Activated T-cell treated with anti-CD3 and anti-CD28 coated beads, Interleukin-2, amount 50 U/mL, for 24 hours (primary cell): ENCODE data around the gene JAM2.
A peak's percentile ranks its signal among the peaks of the same experiment; 100 is the strongest.

Source experiments
- DNase-seq: peaks from one replicate; pipeline ENCODE4 v3.0.0-alpha.2; 2020
- H3K27ac Mint-ChIP-seq: 2 replicates; pipeline ENCODE4 v1.8.0; 2020; ENCODE audit warnings: mild to moderate bottlenecking, mixed read lengths
- H3K27me3 Mint-ChIP-seq: 2 replicates; pipeline ENCODE4 v1.8.0; 2020; ENCODE audit warnings: mixed read lengths
- H3K36me3 Mint-ChIP-seq: 2 replicates; pipeline ENCODE4 v1.8.0; 2020; ENCODE audit warnings: low read depth, mixed read lengths
- H3K4me1 Mint-ChIP-seq: 2 replicates; pipeline ENCODE4 v1.8.0; 2020; ENCODE audit warnings: low read depth, mixed read lengths
- H3K4me3 Mint-ChIP-seq: 2 replicates; pipeline ENCODE4 v1.8.0; 2020; ENCODE audit warnings: mild to moderate bottlenecking, moderate library complexity, mixed read lengths
- H3K9me3 Mint-ChIP-seq: 2 replicates; pipeline ENCODE4 v1.8.0; 2020; ENCODE audit warnings: mixed read lengths

JAM2 gene

DNA sequence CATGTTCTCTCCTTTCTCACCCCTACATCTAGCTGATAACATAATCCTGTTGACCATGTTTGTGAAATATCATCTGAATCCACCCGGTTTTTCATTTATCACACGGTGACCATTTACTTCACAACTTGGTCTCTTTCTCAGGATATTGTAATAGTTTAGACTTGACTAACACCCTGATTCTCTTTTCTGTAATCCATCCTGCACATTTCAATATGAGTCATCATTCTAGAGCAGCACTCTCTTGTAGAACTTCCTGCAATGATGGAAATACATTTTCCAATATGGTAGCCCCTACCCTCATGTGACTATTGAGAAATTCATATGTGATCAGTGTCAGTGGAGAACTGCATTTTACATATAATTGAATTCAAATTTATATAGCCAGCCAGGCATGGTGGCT, 2.3 kb upstream of the JAM2 start:
- Mint-ChIP-seq H3K4me1 (peaks cover 40% of the 10 kb centered on the region), H3K36me3 (no peaks in the 10 kb centered on the region), H3K9me3 (peaks cover 3% of the 10 kb centered on the region), H3K27ac (no peak overlapping the region), H3K4me3 (no peak overlapping the region), H3K27me3 (peaks cover 53% of the 10 kb centered on the region)
- no peak for DNase-seq

GRCh38 chr21:25637851-25638659, 1.0 kb upstream of the JAM2 start:
- H3K27ac Mint-ChIP-seq: no peak overlapping the region
- peaks cover 53% of the 10 kb centered on the region for H3K27me3 Mint-ChIP-seq
- H3K4me3 Mint-ChIP-seq: no peak overlapping the region
- DNase-seq: no peak
- peaks cover 3% of the 10 kb centered on the region for H3K9me3 Mint-ChIP-seq
- no peaks in the 10 kb centered on the region for H3K36me3 Mint-ChIP-seq
- peaks cover 40% of the 10 kb centered on the region for H3K4me1 Mint-ChIP-seq

GRCh38 chr21:25639551-25640201, 618 bp downstream of the JAM2 start:
- Mint-ChIP-seq H3K27me3 (peaks cover 48% of the 10 kb centered on the region), H3K4me1 (peaks cover 37% of the 10 kb centered on the region), H3K36me3 (no peaks in the 10 kb centered on the region), H3K27ac (peak overlapping the region; percentile 17), H3K9me3 (peaks cover 3% of the 10 kb centered on the region), H3K4me3 (peak overlapping the region; percentile 75)
- peak; percentile 69 for DNase-seq

- Mint-ChIP-seq H3K36me3 (no peaks in the 10 kb centered on the region), H3K27me3 (peaks cover 42% of the 10 kb centered on the region), H3K9me3 (peaks cover 3% of the 10 kb centered on the region), H3K4me3 (peak overlapping the region; percentile 75), H3K4me1 (peaks cover 30% of the 10 kb centered on the region), H3K27ac (peak overlapping the region; percentile 17)
- peak; percentile 45 for DNase-seq
These were observed 1.3 kb downstream of the JAM2 start for GRCh38 chr21:25640202-25640942.

- no peaks in the 10 kb centered on the region for H3K36me3 Mint-ChIP-seq
- no peak for DNase-seq
- H3K27ac Mint-ChIP-seq: no peak overlapping the region
- peaks cover 3% of the 10 kb centered on the region for H3K9me3 Mint-ChIP-seq
- peaks cover 28% of the 10 kb centered on the region for H3K4me1 Mint-ChIP-seq
- peak overlapping the region; percentile 75 for H3K4me3 Mint-ChIP-seq
- peaks cover 38% of the 10 kb centered on the region for H3K27me3 Mint-ChIP-seq
These were observed 1.9 kb downstream of the JAM2 start for GRCh38 chr21:25640943-25641292.

DNA sequence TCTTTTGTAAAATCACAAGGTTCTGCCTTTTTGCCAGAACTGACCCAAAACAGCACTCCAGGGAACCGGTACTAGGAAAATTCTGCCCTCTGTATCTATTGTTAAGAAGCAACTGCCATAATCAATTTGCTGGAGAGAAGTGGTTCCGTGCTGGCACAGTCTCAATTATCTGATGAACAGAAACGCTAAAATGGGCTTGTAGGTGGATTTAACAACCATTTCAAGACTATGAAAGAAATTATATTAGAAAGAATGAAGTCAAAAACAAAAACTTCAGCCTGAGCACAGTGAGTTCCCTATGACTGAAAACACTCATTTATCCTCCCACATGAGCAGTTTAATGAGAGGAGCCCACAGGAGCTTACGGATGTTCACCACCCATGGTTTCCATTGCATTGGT, 4.4 kb downstream of the JAM2 start:
- Mint-ChIP-seq H3K27ac (no peak overlapping the region), H3K9me3 (no peaks in the 10 kb centered on the region), H3K27me3 (peaks cover 19% of the 10 kb centered on the region), H3K4me3 (no peak overlapping the region), H3K36me3 (no peaks in the 10 kb centered on the region), H3K4me1 (peaks cover 17% of the 10 kb centered on the region)
- DNase-seq: no peak

DNA sequence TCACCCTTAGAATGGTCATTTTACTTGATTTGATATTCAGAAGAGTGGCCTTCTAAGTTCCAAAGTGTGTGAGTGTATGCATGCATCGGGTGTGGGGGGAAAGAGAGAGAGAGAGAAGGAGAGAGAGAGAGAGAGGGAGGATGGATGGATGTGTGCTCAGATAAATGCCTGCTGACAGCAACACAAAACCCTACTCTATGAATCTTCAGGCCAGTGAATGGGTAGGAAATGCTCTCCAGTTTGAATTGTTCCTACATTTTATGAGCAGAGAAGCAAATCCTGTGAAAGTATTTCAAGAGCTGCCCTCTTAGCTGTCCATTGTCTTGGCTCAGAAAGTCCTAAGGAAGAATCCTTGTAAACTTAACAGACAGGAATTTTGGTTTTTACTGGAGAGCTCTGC, 7.4 kb downstream of the JAM2 start:
- Mint-ChIP-seq H3K27ac (no peak overlapping the region), H3K27me3 (no peaks in the 10 kb centered on the region), H3K9me3 (no peaks in the 10 kb centered on the region), H3K36me3 (no peaks in the 10 kb centered on the region), H3K4me3 (no peak overlapping the region), H3K4me1 (no peaks in the 10 kb centered on the region)
- DNase-seq: no peak

GRCh38 chr21:25647647-25648046, 8.6 kb downstream of the JAM2 start:
- no peaks in the 10 kb centered on the region for H3K36me3 Mint-ChIP-seq
- no peak for DNase-seq
- H3K9me3 Mint-ChIP-seq: no peaks in the 10 kb centered on the region
- no peak overlapping the region for H3K4me3 Mint-ChIP-seq
- H3K4me1 Mint-ChIP-seq: no peaks in the 10 kb centered on the region
- no peaks in the 10 kb centered on the region for H3K27me3 Mint-ChIP-seq
- H3K27ac Mint-ChIP-seq: no peak overlapping the region

- Mint-ChIP-seq H3K9me3 (no peaks in the 10 kb centered on the region), H3K36me3 (no peaks in the 10 kb centered on the region), H3K27me3 (no peaks in the 10 kb centered on the region), H3K27ac (no peak overlapping the region), H3K4me3 (no peak overlapping the region), H3K4me1 (no peaks in the 10 kb centered on the region)
- no peak for DNase-seq
These were observed 10.1 kb downstream of the JAM2 start for GRCh38 chr21:25649146-25649545.

- Mint-ChIP-seq H3K4me3 (no peak overlapping the region), H3K27ac (no peak overlapping the region), H3K9me3 (peaks cover 2% of the 10 kb centered on the region), H3K36me3 (no peaks in the 10 kb centered on the region), H3K4me1 (peaks cover 2% of the 10 kb centered on the region), H3K27me3 (no peaks in the 10 kb centered on the region)
- DNase-seq: no peak
These were observed 17.4 kb downstream of the JAM2 start for GRCh38 chr21:25656412-25656811.

GRCh38 chr21:25657140-25657539, 18.1 kb downstream of the JAM2 start:
- no peak for DNase-seq
- peaks cover 2% of the 10 kb centered on the region for H3K9me3 Mint-ChIP-seq
- no peaks in the 10 kb centered on the region for H3K36me3 Mint-ChIP-seq

GRCh38 chr21:25658427-25659035, 19.5 kb downstream of the JAM2 start:
- no peaks in the 10 kb centered on the region for H3K27me3 Mint-ChIP-seq
- no peak overlapping the region for H3K4me3 Mint-ChIP-seq
- H3K9me3 Mint-ChIP-seq: peaks cover 2% of the 10 kb centered on the region
- no peak for DNase-seq
- H3K36me3 Mint-ChIP-seq: no peaks in the 10 kb centered on the region
- H3K4me1 Mint-ChIP-seq: peaks cover 2% of the 10 kb centered on the region
- H3K27ac Mint-ChIP-seq: no peak overlapping the region

More at GRCh38 chr21:25657140-25657539, 18.1 kb downstream of the JAM2 start:
- no peaks in the 10 kb centered on the region for H3K27me3 Mint-ChIP-seq
- peaks cover 2% of the 10 kb centered on the region for H3K4me1 Mint-ChIP-seq
- no peak overlapping the region for H3K27ac Mint-ChIP-seq
- no peak overlapping the region for H3K4me3 Mint-ChIP-seq

DNA sequence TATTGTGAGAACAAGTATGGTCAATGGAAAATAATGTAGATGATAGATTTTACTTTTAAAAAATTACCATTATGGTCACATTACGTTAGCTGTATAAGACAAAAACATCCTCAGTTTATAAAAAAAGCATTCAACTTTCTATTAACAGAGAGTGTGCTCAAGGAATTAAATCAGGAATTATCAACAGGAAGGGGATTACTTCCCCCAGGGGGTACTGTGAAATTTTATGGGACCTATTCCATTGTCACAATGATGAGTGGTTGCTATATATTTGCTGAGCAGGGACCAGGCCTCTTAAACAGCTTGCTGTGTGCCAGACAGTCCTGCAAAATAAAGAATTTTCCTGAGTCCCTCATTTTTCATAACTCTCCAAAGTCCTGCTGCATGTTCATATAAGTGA, 21.2 kb downstream of the JAM2 start:
- Mint-ChIP-seq H3K4me1 (peaks cover 2% of the 10 kb centered on the region), H3K9me3 (no peaks in the 10 kb centered on the region), H3K36me3 (no peaks in the 10 kb centered on the region)

DNA sequence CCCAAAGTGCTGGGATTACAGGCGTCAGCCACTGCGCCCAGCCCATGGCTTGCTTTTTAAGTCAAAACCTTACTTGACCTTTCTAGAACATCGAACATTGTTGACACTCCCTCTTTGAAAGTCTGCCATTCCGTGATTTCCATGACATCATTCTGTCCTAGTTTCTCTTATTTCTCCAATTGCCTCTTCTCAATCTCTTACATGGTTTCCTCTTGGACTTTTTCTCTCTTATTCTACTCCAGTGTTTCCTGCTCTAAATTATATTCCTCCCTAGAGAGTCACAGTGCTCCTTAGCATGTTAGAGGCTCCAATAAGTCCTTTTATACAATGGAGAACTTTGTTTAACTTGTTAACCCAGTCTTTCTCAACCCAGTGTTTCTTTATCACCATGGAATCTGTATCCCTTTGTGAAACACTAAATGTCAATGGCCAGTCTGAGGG, 25.5 kb downstream of the JAM2 start:
- Mint-ChIP-seq H3K27me3 (peaks cover 4% of the 10 kb centered on the region), H3K9me3 (no peaks in the 10 kb centered on the region)

More for the DNA sequence above, 21.2 kb downstream of the JAM2 start:
- H3K27ac Mint-ChIP-seq: no peak overlapping the region
- no peak for DNase-seq
- no peaks in the 10 kb centered on the region for H3K27me3 Mint-ChIP-seq
- no peak overlapping the region for H3K4me3 Mint-ChIP-seq

More for the DNA sequence above, 25.5 kb downstream of the JAM2 start:
- Mint-ChIP-seq H3K36me3 (no peaks in the 10 kb centered on the region), H3K4me1 (no peaks in the 10 kb centered on the region), H3K27ac (no peak overlapping the region), H3K4me3 (no peak overlapping the region)
- no peak for DNase-seq
